ENCODE measurements around the gene NSUN6. TPM values are rescaled to one million over a fixed set of nuclear protein-coding genes. Genes with fewer than 3 reads are reported as not detected.

The NSUN6 gene
- total and polyA plus RNA-seq, 10 of the 15 experiments (the other 5 are each of a cell fraction or from before 2014, with no cell fraction given), result 10.2 to 25.0 (median 15.6) TPM

- no peak for ATAC-seq
- intact Hi-C loops (cut with micrococcal nuclease; ENCODE audit: unreplicated experiment) (no loop called here), in situ Hi-C loops (cut with MboI) (no loop called here)
- ChIA-PET SMC1A (ENCODE audit: uncharacterized antibody, unreplicated experiment) (interaction anchor here (1.4 to 1.9 kb wide), 2 partner anchors 10 to 16 kb away, joined by 3 to 5 read pairs; no protein-coding TSS in a partner anchor), CTCF (no interaction called here), RAD21 (ENCODE audit: unreplicated experiment) (no interaction called here), POLR2A (no interaction called here)
- WGBS (ENCODE audit: insufficient coverage, insufficient replicate concordance, low lambda C conversion rate, missing lambda C conversion rate), result 95% methylated on average over 3 of the region's 3 CpGs
- Histone ChIP-seq H3K79me2 (ENCODE audit: control insufficient read depth, insufficient read depth, low read length) (no peaks in the 10 kb centered on the region), H3K4me3 (no peak overlapping the region), H3K4me2 (ENCODE audit: control insufficient read depth, insufficient read depth) (no peak overlapping the region), H3K9ac (ENCODE audit: control insufficient read depth, insufficient read depth, low read length) (no peak overlapping the region), H4K20me1 (ENCODE audit: control insufficient read depth, insufficient read depth) (no peaks in the 10 kb centered on the region), H3K4me1 (ENCODE audit: control insufficient read depth, insufficient read depth, low read length) (no peaks in the 10 kb centered on the region), H3K27ac (ENCODE audit: control insufficient read depth, insufficient read depth) (no peak overlapping the region), H3K9me3 (replicated peaks; ENCODE audit: control insufficient read depth, insufficient read depth, low read length) (no peaks in the 10 kb centered on the region), H2AFZ (ENCODE audit: control insufficient read depth, low read depth, low read length) (no peak overlapping the region), H3K36me3 (ENCODE audit: control insufficient read depth in 2 of 2, insufficient read depth in 2 of 2, low read length in 1 of 2) (no peaks in the 10 kb centered on the region; a peak in 1 of 4 replicates), H3K27me3 (replicated peaks in 1 of 2; ENCODE audit: control insufficient read depth in 2 of 2, insufficient read depth in 2 of 2, low read length in 1 of 2) (no peaks in the 10 kb centered on the region)
- no peak for DNase-seq (ENCODE audit: low read depth, low spot score)
- BruUV-seq (replicated peaks), result no TSS peak
- no peak for FAIRE-seq
- TF ChIP-seq MTA2 (IDR thresholded peaks at IDR 0.05; ENCODE audit: low read depth) (no peak), ZNF687 (IDR thresholded peaks at IDR 0.05) (no peak), NKRF (conservative IDR thresholded peaks at IDR 0.05) (no peak), BMI1 (IDR thresholded peaks at IDR 0.05; ENCODE audit: borderline replicate concordance) (no peak), TARDBP (IDR thresholded peaks at IDR 0.05; ENCODE audit: borderline replicate concordance) (no peak), MEF2B (IDR thresholded peaks at IDR 0.05; ENCODE audit: partially characterized antibody, poor library complexity, severe bottlenecking) (no peak), ELK1 (IDR thresholded peaks at IDR 0.05; ENCODE audit: low read depth, low read length) (no peak), SMAD1 (IDR thresholded peaks at IDR 0.05; ENCODE audit: low read depth, partially characterized antibody) (no peak), POU2F2 (IDR thresholded peaks at IDR 0.05; ENCODE audit: borderline replicate concordance, low read depth, low read length) (no peak), ZBTB40 (IDR thresholded peaks at IDR 0.05; ENCODE audit: borderline replicate concordance) (no peak), RBBP5 (conservative IDR thresholded peaks at IDR 0.05) (no peak)
Observed at GRCh38 chr10:18516851-18517250, 134.5 kb downstream of the NSUN6 start.

All from GM12878 (cell line).